NCI-H226 (cell line): ENCODE measurements around the gene TPBGL.

Experiments used
- DNase-seq: peaks from one replicate; pipeline ENCODE4 v3.0.0-alpha.2; 2015

The TPBGL gene

DNA sequence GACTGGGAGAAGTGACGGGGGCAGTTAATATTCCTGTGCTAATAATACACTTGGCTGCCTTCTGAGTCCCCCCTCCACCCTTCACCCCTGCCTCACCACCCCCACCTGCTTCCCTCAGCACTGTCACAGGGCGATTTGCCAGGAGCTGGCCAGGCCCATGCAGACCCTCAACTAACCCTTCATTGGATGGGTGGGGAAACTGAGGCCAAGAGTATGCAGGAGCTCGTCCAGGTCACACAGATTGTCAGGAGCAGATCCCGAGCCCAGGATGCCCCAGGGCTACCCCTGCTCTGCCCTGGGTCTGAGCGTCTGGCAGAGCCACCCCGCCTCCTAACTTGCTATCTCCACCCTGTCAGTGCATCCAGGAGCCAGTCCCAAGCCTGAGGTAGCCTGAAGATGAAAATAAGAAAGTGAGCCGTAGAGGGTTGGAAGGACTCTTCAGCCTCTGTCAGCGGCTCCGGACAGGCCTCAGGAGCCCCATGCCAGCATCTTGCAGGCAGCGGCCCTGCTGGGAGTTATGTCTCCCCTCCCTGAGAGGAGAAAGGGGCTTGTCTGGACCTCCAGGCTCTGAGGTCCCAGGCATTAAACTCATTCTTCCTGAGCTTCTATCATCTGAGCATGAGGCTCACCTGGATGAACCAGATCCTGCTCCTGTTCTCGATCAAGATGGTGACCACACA is 6.2 kb downstream of the TPBGL start:
- no peak for DNase-seq

DNA sequence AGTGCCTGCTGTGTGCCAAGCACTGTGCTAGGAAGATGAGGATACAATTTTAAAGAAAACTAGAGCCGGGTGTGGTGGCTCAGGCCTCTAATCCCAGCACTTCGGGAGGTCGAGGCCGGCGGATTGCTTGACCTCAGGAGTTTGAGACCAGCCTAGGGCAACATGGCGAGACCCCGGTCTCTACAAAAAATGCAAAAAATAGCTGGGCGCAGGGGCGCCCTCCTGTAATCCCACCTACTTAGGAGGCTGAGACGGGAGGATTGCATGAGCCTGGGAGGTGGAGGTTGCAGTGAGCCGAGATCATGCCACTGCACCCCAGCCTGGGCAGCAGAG is 8.3 kb downstream of the TPBGL start:
- no peak for DNase-seq

DNA sequence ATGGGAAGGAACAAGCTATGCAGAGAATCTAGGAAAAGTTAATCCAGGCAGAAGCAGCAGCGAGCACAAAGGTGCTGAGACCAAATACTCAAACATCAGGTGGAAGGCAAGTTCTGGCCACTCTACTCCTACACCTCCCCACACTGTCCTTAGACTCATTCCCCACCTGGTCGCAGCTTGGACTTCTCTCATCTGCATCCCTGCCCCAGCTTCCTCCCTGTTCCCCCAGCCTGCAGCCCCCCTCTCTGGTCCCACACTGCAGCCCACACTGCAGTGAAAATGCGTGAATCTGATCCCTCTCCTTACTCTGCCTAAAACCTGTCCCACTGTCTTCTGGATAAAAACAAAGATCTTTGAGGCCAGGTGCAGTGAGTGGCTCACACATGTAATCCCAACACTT is 9.1 kb downstream of the TPBGL start:
- DNase-seq, result no peak

DNA sequence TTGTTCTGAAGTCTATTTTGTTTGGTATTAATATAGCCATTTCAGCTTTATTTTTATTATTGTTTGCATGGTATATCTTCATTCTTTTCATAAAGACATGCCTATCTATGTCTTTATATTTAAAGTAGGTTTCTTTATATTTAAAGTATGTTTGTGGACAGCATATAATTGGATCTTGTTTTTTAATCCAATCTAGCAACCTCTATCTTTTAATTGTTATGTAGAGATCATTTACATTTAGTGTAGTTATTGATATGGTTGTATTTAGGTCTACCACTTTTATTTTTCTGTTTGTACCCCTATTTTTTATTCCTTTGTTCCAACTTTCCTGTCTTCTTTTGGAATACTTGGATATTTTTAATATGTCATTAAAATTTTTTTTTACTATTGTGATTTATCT is 13.8 kb downstream of the TPBGL start:
- no peak for DNase-seq

DNA sequence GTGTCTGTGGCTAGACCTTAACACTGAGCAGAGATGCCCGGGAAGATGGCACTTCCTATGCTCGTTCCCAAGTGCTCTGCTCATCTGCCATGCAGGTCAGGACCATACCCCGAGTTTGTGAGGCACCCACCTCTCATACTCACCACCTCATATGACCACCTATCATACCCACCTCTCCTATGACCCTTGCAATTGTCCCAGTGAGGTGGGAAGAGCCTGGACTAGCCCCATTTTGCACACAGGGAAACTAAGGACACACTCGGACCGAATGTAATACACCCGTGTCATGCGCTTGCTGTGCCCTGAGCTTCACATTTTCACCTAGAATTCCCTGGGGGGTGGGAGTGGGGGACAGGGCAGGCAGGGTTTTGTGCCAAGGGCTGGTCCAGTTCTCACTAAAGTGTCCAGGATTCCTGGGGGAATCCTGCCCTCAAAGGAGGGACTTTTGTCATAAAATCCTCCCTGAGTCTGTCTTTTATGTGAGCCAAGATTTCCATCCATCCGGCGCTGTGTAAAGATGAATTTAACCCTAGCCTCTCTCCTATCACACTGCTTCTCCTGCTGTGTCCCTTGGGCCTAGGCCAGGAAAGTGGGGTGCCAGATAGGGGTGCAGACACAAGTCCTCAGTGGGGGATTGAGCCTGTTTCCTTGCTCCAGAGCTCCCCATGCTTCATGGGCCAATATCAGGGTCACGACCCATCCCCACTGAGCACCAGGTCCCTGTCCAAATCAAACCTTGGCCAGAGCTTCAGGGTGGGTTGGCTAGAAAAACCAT is 20.0 kb downstream of the TPBGL start:
- no peak for DNase-seq

DNA sequence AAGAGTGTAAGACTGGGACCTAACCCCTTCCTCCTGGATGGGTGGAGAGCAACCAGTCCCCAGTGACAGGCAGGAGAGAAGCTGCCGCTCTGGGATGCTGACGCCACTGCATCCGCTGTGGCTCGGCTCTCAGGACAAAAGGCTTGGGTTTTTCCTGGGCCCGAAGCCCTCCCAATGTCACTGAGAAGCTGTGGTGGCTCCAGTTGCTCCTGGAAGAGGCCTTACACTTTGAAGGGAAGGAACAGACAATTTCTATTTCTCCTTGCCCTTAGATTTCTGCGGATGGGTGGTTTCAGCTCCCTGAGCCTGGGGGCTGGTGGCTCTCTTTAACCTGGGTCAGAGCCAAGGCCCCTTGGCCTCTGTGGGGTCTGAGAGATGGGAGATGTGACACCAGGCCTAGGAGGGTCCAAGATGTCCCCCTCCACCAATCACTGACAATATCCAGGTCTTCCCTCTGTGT is 21.4 kb downstream of the TPBGL start:
- no peak for DNase-seq

DNA sequence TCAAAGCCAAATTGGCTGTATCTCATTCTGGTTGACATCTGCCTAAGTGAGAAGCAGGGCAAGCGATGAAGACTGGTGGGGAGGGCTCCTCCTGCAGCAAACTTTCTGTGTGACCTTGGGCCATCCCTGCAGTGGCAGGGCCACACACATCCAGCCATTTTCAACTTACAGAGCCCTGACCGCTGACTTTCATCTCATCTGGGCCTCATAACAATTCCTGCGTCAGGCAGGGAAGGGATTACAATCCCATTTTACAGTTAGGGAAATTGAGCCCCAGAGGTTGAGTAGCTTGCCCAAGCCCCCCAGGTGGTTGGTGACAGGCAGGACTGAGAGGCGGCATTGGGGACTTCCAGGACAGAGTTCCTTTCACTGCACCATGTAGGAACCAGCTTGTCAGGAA is 21.9 kb downstream of the TPBGL start:
- no peak for DNase-seq

DNA sequence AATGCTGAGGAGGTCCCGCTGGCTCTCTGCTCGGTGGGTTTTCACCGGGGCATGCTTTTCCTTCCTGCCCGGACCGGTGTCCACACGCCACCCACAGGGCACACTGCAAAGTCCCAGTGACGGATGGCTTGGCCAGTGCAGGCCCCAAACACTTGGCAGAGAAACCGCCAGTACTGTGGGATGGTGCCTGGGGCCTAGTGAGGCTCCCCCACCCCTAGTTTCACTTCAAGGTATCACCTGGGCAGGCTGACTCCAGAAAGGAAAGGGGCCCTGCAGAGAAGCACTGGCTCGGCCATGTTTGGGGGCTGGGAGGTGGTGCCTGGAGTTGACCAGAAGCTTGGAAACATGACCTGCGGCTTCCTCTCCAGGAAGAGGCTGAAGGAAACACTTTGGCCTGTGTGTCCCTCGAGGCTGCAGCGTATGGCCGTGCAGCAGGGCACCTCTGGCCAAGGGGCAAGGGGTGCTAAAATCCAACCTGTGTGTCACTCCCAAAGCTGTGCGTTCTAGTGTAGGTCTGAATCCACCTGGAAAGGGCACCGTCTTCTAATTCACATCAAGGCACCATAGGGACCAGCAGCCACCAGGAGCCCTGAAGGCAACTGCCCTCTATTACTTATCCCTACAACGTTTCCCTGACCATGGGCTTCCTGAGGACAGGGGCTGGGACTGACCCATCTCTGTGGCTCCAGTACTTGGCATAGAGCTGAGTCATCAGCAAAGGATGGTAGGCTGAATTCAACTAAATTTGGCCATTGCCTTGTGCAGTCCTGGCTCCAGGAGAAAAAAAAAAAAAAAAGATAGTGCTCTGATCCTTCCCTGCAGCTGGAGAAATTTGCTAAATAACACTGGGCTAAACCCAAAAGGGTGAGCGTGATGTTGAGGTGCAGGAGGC is 22.6 kb downstream of the TPBGL start:
- no peak for DNase-seq

DNA sequence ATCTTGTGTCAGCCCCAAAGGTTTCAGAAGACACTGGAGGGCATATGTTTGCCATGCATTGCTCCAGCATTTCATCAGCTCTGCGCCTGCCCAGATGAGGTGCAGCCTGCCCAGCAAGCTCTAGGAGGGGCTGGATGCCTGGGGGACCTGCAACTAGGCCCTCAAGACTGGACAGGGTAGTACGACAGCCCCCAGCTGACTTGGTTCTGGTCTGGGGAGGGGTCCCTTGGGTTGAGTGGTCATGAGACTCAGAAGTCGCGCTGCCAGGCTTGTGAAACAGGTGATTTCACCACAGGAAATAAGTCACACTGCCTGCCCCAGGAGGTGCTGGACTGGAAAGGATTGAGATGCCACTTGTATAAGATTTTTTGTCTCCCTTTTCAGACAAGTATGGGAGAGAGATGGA is 23.4 kb downstream of the TPBGL start:
- no peak for DNase-seq

DNA sequence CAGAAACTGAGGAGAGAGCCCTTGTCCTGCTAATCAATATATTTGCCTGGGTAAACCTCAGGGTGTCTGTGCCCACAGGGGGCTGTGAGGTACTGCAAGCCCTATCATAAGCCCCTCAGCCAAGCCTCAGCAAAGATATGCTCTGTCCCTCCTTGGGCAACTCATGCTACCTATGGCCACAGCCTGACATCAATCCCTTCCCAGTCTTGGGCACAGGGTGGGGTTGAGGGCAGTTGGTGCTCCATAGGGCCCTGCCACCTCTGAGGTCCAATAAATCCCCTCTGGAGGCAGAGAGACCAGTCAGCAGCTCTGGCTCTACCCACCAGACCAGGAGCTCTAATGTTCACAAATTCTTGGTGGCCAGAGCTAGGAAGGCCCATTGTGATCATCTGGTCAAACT is 23.8 kb downstream of the TPBGL start:
- DNase-seq, result no peak

DNA sequence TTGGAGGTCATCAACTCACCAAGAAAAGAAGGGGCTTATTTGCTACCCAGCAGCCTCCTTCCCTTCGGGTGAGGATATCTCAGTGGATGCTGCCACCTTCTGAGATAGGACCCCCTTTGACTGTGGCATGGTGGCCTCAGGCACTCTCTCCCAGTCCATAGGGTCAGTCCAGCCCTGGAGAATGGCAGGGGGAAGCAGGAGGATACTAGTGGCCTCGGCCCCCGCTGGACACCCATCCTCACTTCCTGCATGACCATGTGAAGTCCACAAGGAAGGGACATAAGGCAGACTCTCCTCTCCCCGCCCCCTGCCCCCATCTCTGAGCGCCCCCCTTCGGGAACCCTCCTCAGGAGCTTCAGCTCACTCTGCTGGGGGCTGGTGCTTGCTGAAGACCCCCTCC is 24.4 kb downstream of the TPBGL start:
- no peak for DNase-seq

DNA sequence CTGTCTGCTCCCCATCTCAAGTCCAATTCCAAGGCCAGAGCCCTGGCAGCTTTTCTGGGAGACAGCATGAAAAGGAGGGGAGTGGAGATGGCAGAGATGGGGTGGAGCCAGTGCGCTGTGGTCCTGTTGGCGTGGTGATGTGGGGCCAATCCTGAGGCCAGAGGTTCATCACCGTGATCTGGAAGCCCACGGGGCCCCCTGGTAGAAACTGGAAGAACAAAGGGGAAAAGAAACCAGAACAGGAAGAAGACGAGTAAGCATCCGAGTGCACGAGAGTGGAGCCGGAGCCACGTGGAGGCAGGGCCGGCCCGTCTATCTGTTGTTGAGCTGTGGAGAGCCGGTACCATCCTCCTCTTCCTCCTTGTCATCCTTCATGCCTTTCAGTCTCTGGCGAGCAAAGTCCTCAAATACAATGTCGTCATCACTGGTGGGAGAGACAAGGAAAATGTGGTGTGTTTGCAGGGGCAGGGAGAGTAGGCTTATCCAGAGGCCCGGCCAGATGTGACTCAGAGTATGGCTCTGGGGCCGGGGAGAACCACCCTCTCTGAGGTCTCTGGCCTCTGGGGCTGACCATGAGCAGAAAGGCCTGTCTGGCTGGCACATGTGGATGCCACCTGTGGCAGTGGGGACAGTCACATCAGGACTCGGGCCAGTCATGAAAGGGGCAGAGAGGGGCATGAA is 25.4 kb downstream of the TPBGL start:
- DNase-seq, result no peak

DNA sequence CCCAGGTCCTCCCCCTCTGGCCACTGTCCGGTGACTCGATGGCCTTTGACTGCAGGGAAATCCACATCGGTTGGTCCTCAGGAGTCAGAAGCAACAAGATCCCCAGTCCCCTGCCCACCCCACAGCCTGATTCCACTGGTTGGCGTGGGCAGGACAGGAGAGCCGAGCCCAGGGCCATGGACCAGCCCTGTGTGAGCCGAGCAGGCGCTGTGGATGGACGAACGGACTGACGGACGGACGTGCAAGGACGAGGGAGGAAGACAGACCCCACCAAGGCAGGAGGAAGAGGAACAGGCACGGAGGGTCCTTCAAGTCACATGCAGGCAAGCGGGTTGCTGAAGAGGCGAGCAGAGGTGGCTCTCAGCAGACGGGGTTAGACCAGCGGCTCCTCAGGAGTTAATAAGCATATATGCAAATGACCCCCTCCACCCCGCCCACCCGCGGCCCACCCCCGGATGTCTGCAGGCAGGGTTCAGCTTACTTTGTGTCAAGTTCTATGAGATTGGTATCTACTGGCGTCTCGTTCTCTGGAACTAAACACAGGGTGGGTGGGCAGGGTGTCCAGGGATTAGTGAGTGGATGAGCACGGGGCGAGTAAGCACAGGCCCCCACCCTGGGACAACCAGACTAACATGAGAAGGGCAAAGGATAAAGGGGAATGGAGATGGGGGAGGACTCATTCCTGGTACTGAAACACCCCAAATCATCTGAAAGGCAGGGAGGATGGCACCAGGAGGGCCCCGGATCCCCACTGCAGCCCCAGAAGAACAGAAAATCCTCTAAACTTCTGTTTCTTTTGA is 26.8 kb downstream of the TPBGL start:
- DNase-seq, result no peak

DNA sequence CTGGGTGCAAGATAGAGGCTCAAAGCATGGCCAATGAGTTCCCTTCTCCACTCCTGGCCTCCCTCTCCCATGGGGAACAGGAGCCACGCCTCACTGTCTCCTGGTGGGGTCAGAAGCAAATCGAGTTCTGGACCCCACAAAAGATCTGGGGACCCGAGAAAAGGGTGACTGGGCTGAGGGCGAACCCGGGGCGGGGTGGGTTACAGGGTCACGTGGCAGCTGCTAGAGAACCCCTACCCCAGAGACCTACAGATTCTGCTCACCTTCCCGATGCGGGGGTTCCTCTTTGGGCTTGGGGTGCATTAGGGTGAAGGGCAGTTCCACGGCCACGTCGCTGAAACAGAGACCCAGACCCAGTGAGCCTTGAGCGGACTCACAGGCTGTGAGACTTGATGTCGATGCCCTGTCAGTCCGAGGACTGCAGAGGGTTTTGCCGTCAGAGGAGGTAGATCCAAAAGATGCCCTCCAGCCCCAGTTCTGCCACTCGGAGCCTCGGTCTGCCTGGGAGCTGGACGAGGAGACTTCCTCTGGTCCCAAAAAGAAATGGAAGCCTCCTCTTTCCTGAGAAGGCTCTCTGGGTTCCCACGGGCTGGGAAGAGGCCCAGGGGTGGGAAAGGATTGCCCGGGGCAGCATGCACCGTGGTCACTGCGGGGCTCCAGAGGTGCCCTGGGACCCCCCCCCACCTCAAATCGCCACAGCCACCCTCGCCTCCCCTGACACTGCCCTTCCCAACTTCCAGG is 28.2 kb downstream of the TPBGL start:
- no peak for DNase-seq

DNA sequence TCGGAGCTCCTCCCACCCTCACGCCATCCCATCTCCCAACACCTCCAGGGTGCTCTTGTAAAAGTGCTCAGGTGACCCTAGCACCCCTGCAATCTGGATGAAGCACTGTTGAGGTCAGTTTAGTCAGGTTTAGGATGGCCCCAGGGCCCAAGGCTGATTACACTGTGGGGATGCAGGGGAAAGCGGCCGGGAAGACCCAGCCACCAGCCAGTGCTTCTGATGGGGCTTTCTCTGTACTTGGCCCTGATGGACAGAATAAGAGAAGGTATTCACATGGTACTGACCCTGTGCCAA is 28.7 kb downstream of the TPBGL start:
- no peak for DNase-seq

DNA sequence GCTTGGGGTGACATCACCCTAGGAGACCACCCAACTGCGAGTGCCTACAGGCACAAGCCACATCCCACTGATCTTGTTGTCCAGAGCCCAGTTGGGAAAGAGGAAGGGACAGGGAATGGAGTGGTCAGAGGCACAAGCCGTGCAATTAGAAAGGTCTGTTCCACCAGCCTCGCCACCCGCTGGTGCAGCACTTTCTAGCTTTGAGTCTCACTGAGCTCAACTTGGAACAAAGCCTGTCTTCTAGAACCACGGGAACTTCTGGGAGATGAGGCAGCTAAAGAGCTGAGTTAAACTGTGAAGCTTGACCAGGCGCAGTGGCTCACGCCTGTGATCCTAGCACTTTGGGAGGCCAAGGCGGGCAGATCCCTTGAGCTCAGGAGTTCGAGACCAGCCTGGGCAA is 29.3 kb downstream of the TPBGL start:
- DNase-seq, result no peak

DNA sequence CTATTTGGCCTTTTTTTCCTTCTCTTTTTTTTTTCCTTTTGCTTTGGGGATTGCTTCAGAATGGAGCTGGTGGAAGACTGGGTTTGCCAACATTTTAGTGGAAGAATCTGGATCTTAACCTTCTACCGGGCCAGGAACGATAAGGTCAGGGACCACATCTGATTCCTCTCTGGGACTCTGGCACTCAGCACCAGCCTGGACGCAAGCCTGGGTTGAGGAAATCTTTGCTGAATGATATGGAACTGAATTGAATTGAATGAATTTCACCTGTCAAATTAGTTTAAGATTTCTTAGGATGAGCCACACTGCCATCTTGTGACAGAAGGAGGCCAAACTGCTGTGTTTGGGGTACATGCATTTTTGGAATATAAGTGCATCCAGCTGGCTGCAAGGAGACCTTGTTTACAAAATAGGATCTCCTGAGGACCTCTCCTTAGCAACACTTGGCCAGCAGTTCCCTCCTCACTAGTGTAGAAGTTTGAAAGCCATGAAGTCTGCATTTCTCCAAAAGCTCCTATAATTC is 30.4 kb downstream of the TPBGL start:
- no peak for DNase-seq

DNA sequence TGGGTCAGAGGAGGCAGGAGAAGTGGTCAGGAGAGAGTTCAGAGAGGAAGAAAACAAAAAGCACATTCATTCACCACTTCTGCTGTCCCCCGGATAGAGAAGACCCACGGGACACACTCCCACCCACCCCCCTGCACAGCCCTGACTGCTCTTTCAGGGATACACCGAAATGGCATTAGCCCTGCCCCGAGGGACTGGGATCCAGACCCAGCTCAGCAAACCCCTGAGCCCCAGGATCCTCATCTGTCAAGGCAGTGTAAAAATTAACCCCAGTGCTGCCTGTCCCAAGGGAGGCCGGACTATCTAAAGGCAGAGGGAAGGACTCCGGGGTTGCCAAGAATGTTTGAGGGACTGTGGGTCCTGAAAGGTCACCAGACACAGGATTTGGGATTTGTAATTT is 31.2 kb downstream of the TPBGL start:
- DNase-seq, result no peak

DNA sequence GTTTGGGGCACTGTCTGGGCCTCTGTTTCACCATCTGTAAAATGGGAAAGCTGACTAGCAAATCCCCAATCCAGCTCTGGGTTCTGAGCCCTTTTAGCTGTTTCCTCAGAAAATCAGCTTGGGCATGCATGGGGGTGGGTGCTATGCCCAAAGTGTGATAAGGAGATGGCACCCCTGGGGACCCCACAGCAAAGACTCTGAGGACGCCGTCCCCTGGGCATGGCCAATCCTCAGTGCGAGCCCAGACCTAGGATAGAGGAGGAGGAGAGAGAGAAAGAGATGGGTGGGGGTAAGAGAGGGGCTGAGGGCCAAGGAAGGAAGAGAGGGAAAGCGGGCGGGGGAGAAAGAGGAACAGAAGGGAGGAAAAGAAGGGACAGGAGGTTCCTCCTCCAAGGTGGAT is 31.8 kb downstream of the TPBGL start:
- DNase-seq, result no peak

DNA sequence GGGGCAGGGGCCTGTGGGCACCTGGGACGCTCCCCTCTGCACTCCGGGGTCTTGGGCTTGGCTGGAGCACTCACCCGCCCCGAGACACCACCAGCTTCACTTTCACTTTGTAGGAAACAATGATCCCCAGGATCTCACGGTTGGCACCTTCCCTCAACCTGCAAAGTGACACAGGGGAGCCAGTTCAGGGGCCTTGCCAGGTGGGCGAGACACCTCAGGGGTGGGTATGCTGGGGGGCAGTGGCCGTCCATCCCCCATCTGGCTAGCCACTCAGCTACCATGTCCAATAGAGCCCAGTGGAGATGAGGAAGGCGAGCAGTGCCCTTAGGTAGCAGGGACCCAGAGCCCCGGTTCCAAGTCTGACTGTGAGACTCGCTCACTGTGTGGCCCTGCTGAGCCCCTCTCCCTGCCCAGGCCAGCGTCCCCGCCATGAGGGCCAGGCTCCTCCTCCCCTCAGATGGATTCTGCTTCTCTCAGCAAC is 32.3 kb downstream of the TPBGL start:
- no peak for DNase-seq
